Activated T-cell treated with anti-CD3 and anti-CD28 coated beads, Interleukin-2, amount 50 U/mL, for 4 hours (primary cell): Measurements from ENCODE around the gene PDE6A. TPM values are rescaled to one million over a fixed set of nuclear protein-coding genes. Genes with fewer than 3 reads are reported as not detected.

ENCODE experiments used
- ATAC-seq, 2 donors: fragments of 200-7000 bp; cut with Tn5 transposase; one replicate each; pipeline ENCODE4 v1.10.0; 2021
- DNase-seq: peaks from one replicate; pipeline ENCODE4 v3.0.0-alpha.2; 2020
- H3K27me3 Mint-ChIP-seq: one replicate; pipeline ENCODE4 v1.8.0; 2021; ENCODE audit warnings: low read depth, mixed read lengths
- H3K36me3 Mint-ChIP-seq: one replicate; pipeline ENCODE4 v1.8.0; 2022; ENCODE audit warnings: mixed read lengths; ENCODE audit not compliant: insufficient read depth
- H3K4me1 Mint-ChIP-seq: one replicate; pipeline ENCODE4 v1.8.0; 2021; ENCODE audit warnings: low read depth, mixed read lengths
- H3K4me3 Mint-ChIP-seq: one replicate; pipeline ENCODE4 v1.8.0; 2021; ENCODE audit warnings: mild to moderate bottlenecking, moderate library complexity, mixed read lengths
- H3K9me3 Mint-ChIP-seq: one replicate; pipeline ENCODE4 v1.8.0; 2021; ENCODE audit warnings: mixed read lengths
- total RNA-seq, 3 donors: library from RNA; stranded (reverse); gene quantifications; one replicate each; pipeline ENCODE4 v1.2.1, GENCODE V29; 2021

Gene PDE6A
- total RNA-seq, 3 donors from 2014 or later, result not detected

DNA sequence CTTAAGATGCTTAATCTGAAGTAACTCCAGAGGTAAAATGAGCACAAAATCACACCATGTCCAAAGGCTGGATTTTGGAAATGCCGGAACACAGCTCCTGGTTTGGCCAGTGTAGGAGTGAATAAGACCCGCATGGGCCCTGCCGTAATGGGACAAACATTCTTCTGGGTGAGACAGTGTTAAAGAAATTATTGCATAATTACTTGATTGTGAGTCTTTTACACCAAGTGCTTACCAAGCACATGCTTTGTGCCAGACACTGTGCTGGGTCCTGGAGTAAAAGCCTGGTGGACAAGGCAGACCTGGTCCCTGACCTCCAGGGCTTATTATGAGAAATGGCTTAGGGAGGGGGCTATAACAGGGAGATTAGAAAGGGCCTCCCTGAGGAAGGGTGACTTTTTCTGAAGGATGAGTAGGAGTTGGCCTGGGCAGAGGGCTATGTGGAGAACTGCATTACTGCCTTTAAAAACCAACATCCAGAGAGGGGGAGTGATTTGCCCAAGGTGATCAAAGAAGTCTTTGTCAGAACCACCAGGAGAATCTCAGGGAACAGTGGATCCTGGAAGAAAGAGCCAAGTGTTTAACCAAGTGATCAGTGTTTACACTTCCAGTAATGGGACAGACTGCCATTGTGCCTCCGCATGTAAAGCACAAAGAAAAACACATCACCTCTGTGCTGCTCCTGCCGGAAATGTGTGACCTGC lies 3.5 kb downstream of the PDE6A start:
- Mint-ChIP-seq H3K36me3 (no peaks in the 10 kb centered on the region), H3K9me3 (no peaks in the 10 kb centered on the region), H3K4me1 (no peaks in the 10 kb centered on the region), H3K27me3 (peaks cover 4% of the 10 kb centered on the region), H3K4me3 (no peak overlapping the region)
- ATAC-seq, result no peak
- DNase-seq, result no peak

DNA sequence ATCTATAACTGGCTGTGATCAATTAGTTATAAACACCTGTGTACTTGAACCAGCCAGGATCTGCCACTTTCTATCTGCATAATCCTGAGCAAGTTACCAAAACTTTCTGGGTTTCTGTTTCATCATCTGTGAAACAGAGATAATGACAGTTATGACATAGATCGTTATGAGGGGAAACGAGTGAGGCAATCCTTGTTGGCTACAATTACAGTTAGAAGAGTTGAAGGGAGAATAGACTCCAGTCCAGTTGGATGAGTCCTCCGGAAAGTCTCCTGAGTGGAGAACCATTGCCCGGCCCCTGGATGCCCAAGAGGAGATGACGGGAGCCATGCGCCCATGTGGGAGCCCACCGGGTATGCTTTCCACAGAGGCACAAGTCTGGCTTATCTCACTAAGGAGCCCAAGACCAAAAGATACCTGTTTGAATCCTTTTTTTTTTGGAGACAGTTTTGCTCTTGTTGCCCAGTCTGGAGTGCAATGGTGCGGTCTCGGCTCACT lies 4.5 kb downstream of the PDE6A start:
- no peaks in the 10 kb centered on the region for H3K9me3 Mint-ChIP-seq
- DNase-seq (no peak), ATAC-seq (peak in 1 of 2 donors; percentile 41)
- no peak overlapping the region for H3K4me3 Mint-ChIP-seq
- H3K27me3 Mint-ChIP-seq, result peaks cover 6% of the 10 kb centered on the region
- H3K4me1 Mint-ChIP-seq, result no peaks in the 10 kb centered on the region
- H3K36me3 Mint-ChIP-seq, result no peaks in the 10 kb centered on the region

DNA sequence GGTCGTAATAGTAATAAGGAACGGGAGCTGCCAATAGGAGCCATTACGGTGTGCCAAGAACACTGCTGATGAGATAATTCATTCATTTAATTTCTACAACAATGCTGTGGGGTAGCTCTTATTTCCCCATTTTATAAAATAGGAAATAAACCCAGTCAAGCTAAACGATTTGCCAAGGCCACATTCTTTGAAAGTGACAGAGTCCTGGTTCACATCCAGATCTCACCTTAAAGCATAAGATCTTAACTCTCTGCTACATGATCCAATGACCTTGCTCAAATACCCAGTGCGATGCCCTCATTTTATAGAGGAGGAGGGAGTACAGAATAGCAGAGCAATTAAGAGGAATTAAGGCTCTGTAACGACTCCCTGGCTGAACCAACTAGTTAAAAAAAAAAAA lies 5.0 kb downstream of the PDE6A start:
- Mint-ChIP-seq H3K36me3 (no peaks in the 10 kb centered on the region), H3K4me3 (no peak overlapping the region), H3K9me3 (no peaks in the 10 kb centered on the region), H3K4me1 (no peaks in the 10 kb centered on the region), H3K27me3 (peaks cover 6% of the 10 kb centered on the region)
- no peak for DNase-seq
- no peak for ATAC-seq

DNA sequence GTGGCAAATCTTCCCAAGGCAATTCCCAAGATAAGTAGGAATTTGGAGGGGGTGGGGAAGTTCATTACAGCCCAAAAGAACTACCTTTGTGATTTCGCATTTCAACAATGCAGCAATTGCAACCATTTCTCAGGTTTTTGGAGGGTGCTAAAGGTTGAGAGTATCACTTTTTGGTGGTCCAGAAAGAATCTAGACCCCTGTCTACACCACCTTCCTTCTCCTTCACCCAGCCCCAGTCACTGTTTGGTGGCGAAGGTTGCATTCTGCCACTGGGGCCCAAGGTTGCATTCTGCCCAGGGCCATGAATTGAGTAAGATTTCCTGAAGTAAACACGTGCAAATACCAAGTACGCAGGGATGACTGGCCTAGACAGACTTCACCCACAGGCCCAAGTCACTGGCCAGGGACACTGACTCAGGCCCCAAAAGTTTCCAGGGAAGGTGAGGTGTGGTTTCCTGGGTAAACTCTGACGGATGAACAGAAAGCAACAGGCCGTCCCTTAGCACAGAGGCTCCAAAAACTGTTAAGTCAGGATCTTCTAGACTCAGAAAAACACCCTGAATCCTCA lies 5.7 kb downstream of the PDE6A start:
- no peaks in the 10 kb centered on the region for H3K36me3 Mint-ChIP-seq
- no peaks in the 10 kb centered on the region for H3K4me1 Mint-ChIP-seq
- peaks cover 6% of the 10 kb centered on the region for H3K27me3 Mint-ChIP-seq
- ATAC-seq (no peak), DNase-seq (no peak)
- no peak overlapping the region for H3K4me3 Mint-ChIP-seq
- H3K9me3 Mint-ChIP-seq, result no peaks in the 10 kb centered on the region

GRCh38 chr5:149938279-149938678 lies 6.3 kb downstream of the PDE6A start:
- Mint-ChIP-seq H3K4me3 (no peak overlapping the region), H3K9me3 (no peaks in the 10 kb centered on the region), H3K36me3 (no peaks in the 10 kb centered on the region), H3K27me3 (peaks cover 6% of the 10 kb centered on the region), H3K4me1 (no peaks in the 10 kb centered on the region)
- no peak for DNase-seq
- no peak for ATAC-seq

GRCh38 chr5:149937610-149938009 lies 7.0 kb downstream of the PDE6A start:
- H3K27me3 Mint-ChIP-seq, result peaks cover 7% of the 10 kb centered on the region
- no peak for ATAC-seq
- no peaks in the 10 kb centered on the region for H3K9me3 Mint-ChIP-seq
- H3K4me3 Mint-ChIP-seq, result no peak overlapping the region
- H3K4me1 Mint-ChIP-seq, result no peaks in the 10 kb centered on the region
- no peaks in the 10 kb centered on the region for H3K36me3 Mint-ChIP-seq
- DNase-seq, result no peak

DNA sequence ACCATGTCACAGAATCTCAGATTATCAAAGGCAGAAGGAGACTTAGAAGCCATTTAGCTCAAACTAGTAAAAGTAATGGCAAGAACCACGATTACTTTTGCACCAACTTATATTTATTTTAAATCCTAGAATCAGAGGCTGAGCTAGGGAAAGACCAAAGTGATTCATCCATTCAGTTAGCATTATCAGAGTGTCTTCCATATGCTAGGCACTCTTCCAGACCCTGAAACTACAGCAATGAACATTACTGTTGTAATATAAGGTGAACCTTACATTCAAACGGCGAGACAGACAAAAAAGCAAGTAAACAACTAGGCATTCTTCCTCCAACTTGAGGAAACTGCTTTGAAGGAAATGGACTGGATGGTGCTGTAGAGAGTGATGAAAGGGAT lies 7.9 kb downstream of the PDE6A start:
- no peaks in the 10 kb centered on the region for H3K9me3 Mint-ChIP-seq
- H3K4me3 Mint-ChIP-seq, result no peak overlapping the region
- DNase-seq (no peak), ATAC-seq (no peak)
- H3K27me3 Mint-ChIP-seq, result peaks cover 15% of the 10 kb centered on the region
- H3K36me3 Mint-ChIP-seq, result no peaks in the 10 kb centered on the region
- H3K4me1 Mint-ChIP-seq, result no peaks in the 10 kb centered on the region

DNA sequence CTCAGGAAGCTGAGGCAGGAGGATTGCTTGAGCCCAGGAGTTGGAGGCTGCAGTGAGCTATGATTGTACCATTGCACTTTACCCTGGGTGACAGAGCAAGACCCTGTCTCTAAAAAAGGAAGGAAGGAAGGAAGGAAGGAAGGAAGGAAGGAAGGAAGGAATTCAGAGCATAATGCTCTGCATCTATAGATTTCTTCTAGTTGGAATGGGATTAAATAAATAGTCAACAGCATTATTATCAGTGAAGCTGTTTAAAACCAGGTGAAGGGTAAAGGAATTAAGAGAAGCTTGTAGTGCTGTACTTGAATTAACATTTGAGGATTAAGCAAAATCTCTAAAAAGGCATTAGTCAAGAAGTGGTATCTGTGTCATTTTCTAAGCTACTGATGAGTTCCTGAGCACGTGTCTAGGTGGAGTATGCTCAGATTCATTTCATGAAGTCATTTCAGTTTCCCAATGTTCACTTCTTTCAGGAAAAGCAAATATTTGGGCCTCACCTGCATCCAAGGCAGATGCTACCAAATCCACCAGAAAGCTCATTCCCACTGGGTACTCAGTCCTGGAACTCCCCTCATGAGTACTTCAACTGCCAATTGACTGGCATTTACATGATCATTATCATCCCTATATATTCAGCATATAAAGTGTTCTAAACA lies 8.4 kb downstream of the PDE6A start:
- Mint-ChIP-seq H3K4me1 (no peaks in the 10 kb centered on the region), H3K36me3 (no peaks in the 10 kb centered on the region), H3K4me3 (no peak overlapping the region), H3K9me3 (no peaks in the 10 kb centered on the region), H3K27me3 (peaks cover 17% of the 10 kb centered on the region)
- DNase-seq, result no peak
- ATAC-seq, result no peak

DNA sequence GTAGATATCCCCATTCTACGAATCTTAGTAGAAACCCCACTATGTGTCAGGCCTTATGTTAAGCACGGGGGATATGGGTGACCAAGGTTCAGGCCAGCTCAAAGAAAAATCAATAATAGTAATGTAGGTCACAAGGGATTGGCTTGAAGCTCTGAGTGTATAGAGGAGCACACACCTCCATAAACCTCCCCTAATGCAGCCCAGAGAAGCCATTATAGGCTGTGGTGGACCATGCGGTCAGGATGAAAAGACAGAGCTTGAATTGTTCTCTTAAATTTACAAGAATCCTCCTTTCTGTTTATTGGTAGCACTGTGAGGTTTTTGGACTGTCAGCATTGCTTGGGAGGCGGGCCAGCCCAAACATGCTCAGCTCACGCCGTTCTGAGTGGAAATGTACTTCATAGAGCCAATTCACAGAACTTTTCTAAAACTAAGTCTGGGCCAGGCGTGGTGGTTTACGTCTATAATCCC lies 9.1 kb downstream of the PDE6A start:
- Mint-ChIP-seq H3K27me3 (peaks cover 17% of the 10 kb centered on the region), H3K4me1 (no peaks in the 10 kb centered on the region), H3K9me3 (no peaks in the 10 kb centered on the region), H3K36me3 (no peaks in the 10 kb centered on the region), H3K4me3 (no peak overlapping the region)
- ATAC-seq (no peak), DNase-seq (no peak)

GRCh38 chr5:149932445-149933350 lies 11.9 kb downstream of the PDE6A start:
- Mint-ChIP-seq H3K9me3 (no peaks in the 10 kb centered on the region), H3K27me3 (peaks cover 21% of the 10 kb centered on the region), H3K4me1 (no peaks in the 10 kb centered on the region), H3K36me3 (no peaks in the 10 kb centered on the region), H3K4me3 (no peak overlapping the region)
- ATAC-seq, result no peak
- DNase-seq, result no peak

- H3K4me1 Mint-ChIP-seq, result no peaks in the 10 kb centered on the region
- H3K4me3 Mint-ChIP-seq, result no peak overlapping the region
- ATAC-seq (no peak), DNase-seq (no peak)
- no peaks in the 10 kb centered on the region for H3K9me3 Mint-ChIP-seq
- no peaks in the 10 kb centered on the region for H3K36me3 Mint-ChIP-seq
- H3K27me3 Mint-ChIP-seq, result peaks cover 20% of the 10 kb centered on the region
These were observed 12.6 kb downstream of the PDE6A start for GRCh38 chr5:149931992-149932436.

GRCh38 chr5:149930749-149931574 lies 13.6 kb downstream of the PDE6A start:
- Mint-ChIP-seq H3K4me1 (no peaks in the 10 kb centered on the region), H3K4me3 (no peak overlapping the region), H3K36me3 (no peaks in the 10 kb centered on the region), H3K9me3 (no peaks in the 10 kb centered on the region), H3K27me3 (peaks cover 17% of the 10 kb centered on the region)
- DNase-seq (no peak), ATAC-seq (no peak)

DNA sequence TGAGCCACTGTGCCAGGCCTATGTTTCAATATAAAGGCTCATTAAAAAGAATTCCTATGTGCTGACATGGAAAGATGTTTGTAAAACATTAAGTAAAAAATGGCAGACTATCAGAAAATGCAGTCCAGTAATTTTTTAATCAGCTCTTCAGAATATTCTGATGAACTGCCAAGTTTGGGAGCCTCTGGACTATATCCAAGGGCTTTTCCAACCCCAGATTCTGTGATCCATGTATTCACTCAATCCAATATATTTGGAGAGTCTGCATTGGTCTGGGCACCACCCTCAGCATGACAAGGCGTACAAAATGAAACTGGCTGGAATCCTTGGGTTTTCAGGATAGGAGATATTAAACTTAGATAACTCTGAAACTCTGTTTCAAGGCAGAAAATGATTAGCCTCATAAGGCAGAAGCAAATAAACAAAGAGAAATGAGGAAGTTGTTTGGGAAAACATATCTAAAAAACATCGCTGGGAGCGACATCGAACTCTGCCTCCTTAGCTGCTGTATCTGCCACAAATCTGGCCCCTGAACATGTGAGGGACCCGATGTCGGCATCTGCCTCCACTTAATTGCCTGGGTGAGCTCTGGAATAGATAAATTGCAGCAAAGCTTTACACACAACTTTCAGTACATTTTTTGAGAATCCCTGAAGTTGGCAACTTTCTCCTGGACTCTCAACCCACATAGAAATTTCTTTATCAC lies 14.4 kb downstream of the PDE6A start:
- Mint-ChIP-seq H3K36me3 (no peaks in the 10 kb centered on the region), H3K4me3 (no peak overlapping the region), H3K4me1 (no peaks in the 10 kb centered on the region), H3K9me3 (no peaks in the 10 kb centered on the region), H3K27me3 (peaks cover 15% of the 10 kb centered on the region)
- no peak for ATAC-seq
- no peak for DNase-seq
